Endodermal cell (in vitro differentiated cells): Measurements from ENCODE around the gene PEBP1. TPM values are rescaled to one million over a fixed set of nuclear protein-coding genes. Genes with fewer than 3 reads are reported as not detected.

Source experiments
- DNase-seq: peaks from one replicate; pipeline ENCODE4 v3.0.0-alpha.2; 2017
- H3K27ac ChIP-seq: 2 replicates; pipeline ENCODE4 v1.5.1; 2013; ENCODE audit warnings: mild to moderate bottlenecking, low read depth, low read length, moderate library complexity
- H3K27me3 ChIP-seq: 2 replicates; pipeline ENCODE4 v1.6.1; 2013; ENCODE audit warnings: mild to moderate bottlenecking, low read length, moderate library complexity; ENCODE audit not compliant: insufficient read depth, control insufficient read depth, poor library complexity, severe bottlenecking
- H3K36me3 ChIP-seq: 2 replicates; pipeline ENCODE4 v1.7.0; 2013; ENCODE audit warnings: mild to moderate bottlenecking, low read length, moderate library complexity; ENCODE audit not compliant: control insufficient read depth, insufficient read depth
- H3K4me1 ChIP-seq: one replicate; pipeline ENCODE4 v1.7.0; 2013; ENCODE audit warnings: low read length; ENCODE audit not compliant: control insufficient read depth, insufficient read depth
- H3K4me3 ChIP-seq: 2 replicates; pipeline ENCODE4 v1.5.1; 2013; ENCODE audit warnings: mild to moderate bottlenecking, low read length, moderate library complexity
- H3K9ac ChIP-seq: 2 replicates; pipeline ENCODE4 v1.6.1; 2013; ENCODE audit warnings: mild to moderate bottlenecking, low read length, moderate library complexity; ENCODE audit not compliant: poor library complexity, severe bottlenecking; ENCODE audit errors: extremely low read depth
- H3K9me3 ChIP-seq: 2 replicates; pipeline ENCODE4 v1.6.1; 2013; ENCODE audit warnings: mild to moderate bottlenecking, low read length, moderate library complexity; ENCODE audit not compliant: control insufficient read depth
- H3K27ac Mint-ChIP-seq: 2 replicates; pipeline ENCODE4 v1.8.0; 2020; ENCODE audit warnings: mixed read lengths
- H3K27me3 Mint-ChIP-seq: 2 replicates; pipeline ENCODE4 v1.8.0; 2021; ENCODE audit warnings: mild to moderate bottlenecking, mixed read lengths; ENCODE audit not compliant: insufficient read depth
- H3K36me3 Mint-ChIP-seq: 2 replicates; pipeline ENCODE4 v1.8.0; 2020; ENCODE audit warnings: low read depth, mixed read lengths
- H3K4me1 Mint-ChIP-seq: 2 replicates; pipeline ENCODE4 v1.8.0; 2020; ENCODE audit warnings: mixed read lengths
- H3K4me3 Mint-ChIP-seq: 2 replicates; pipeline ENCODE4 v1.8.0; 2020; ENCODE audit warnings: mild to moderate bottlenecking, moderate library complexity, mixed read lengths
- H3K9me3 Mint-ChIP-seq: 2 replicates; pipeline ENCODE4 v1.8.0; 2020; ENCODE audit warnings: mild to moderate bottlenecking, mixed read lengths
- CTCF ChIP-seq: fragments of 200-600 bp; sonication (generic); conservative IDR thresholded peaks from 2 replicates; pipeline ENCODE4 v1.5.0; 2021; ENCODE audit warnings: antibody characterized with exemption, mild to moderate bottlenecking
- WGBS, 2 experiments: methylation state at CpG; one replicate each; pipeline versions ENCODE4 v1.1.5 to v1.1.7; 2013; ENCODE audit warnings: missing lambda C conversion rate in 2 of 2, mixed read lengths in 1 of 2; ENCODE audit not compliant: insufficient coverage in 1 of 2, insufficient read length in 1 of 2; 5-methylcytosine and 5-hydroxymethylcytosine counted together
- total RNA-seq, 2 donors: library from RNA; stranded (reverse); fragmentation: NEBNext Ultra II Directional in 1 of 2; extraction: Animal tissue kit (Norgen Biotek cat#: 25700) in 1 of 2; gene quantifications; 2 replicates in 1 of 2; 3 replicates in 1 of 2; pipeline ENCODE4 v1.2.1, GENCODE V29; 2021

Gene PEBP1
- total RNA-seq, 2 donors from 2014 or later: 153 to 158 TPM

GRCh38 chr12:118190266-118190665 lies 54.3 kb downstream of the PEBP1 start:
- peaks cover 7% of the 10 kb centered on the region for H3K36me3 Mint-ChIP-seq
- H3K36me3 ChIP-seq: no peaks in the 10 kb centered on the region
- H3K4me3 ChIP-seq: no peak overlapping the region
- H3K4me1 Mint-ChIP-seq: peaks cover 15% of the 10 kb centered on the region
- H3K9me3 ChIP-seq: no peaks in the 10 kb centered on the region
- no peak overlapping the region for H3K4me3 Mint-ChIP-seq
- H3K27ac ChIP-seq: peak overlapping the region; percentile 97
- WGBS, 2 experiments: 77 to 89% methylated on average over 11 of the region's 11 CpGs
- TF ChIP-seq CTCF: no peak
- no peak overlapping the region for H3K9ac ChIP-seq
- no peaks in the 10 kb centered on the region for H3K27me3 ChIP-seq
- peak overlapping the region; percentile 50 for H3K27ac Mint-ChIP-seq
- DNase-seq: no peak
- H3K27me3 Mint-ChIP-seq: no peaks in the 10 kb centered on the region
- H3K9me3 Mint-ChIP-seq: no peaks in the 10 kb centered on the region
- H3K4me1 ChIP-seq: peaks cover 4% of the 10 kb centered on the region

GRCh38 chr12:118193477-118193876 lies 57.6 kb downstream of the PEBP1 start:
- Mint-ChIP-seq H3K9me3 (peaks cover 3% of the 10 kb centered on the region), H3K36me3 (peaks cover 21% of the 10 kb centered on the region), H3K27ac (no peak overlapping the region), H3K4me1 (peaks cover 15% of the 10 kb centered on the region), H3K27me3 (no peaks in the 10 kb centered on the region), H3K4me3 (no peak overlapping the region)
- H3K9ac ChIP-seq: no peak overlapping the region
- no peak for TF ChIP-seq CTCF
- WGBS, 2 experiments: 86 to 89% methylated on average over 4 to 5 of the region's 5 CpGs
- no peak overlapping the region for H3K4me3 ChIP-seq
- no peaks in the 10 kb centered on the region for H3K27me3 ChIP-seq
- no peaks in the 10 kb centered on the region for H3K36me3 ChIP-seq
- no peak for DNase-seq
- no peaks in the 10 kb centered on the region for H3K9me3 ChIP-seq
- peaks cover 4% of the 10 kb centered on the region for H3K4me1 ChIP-seq
- no peak overlapping the region for H3K27ac ChIP-seq

- Histone ChIP-seq H3K4me1 (peaks cover 4% of the 10 kb centered on the region), H3K9ac (no peak overlapping the region), H3K4me3 (no peak overlapping the region), H3K36me3 (no peaks in the 10 kb centered on the region), H3K27ac (no peak overlapping the region), H3K9me3 (no peaks in the 10 kb centered on the region), H3K27me3 (no peaks in the 10 kb centered on the region)
- peaks cover 24% of the 10 kb centered on the region for H3K36me3 Mint-ChIP-seq
- peaks cover 3% of the 10 kb centered on the region for H3K9me3 Mint-ChIP-seq
- DNase-seq: no peak
- peaks cover 15% of the 10 kb centered on the region for H3K4me1 Mint-ChIP-seq
- no peaks in the 10 kb centered on the region for H3K27me3 Mint-ChIP-seq
- no peak overlapping the region for H3K27ac Mint-ChIP-seq
- 92 to 95% methylated on average over 2 to 6 of the region's 6 CpGs for WGBS, 2 experiments
- no peak overlapping the region for H3K4me3 Mint-ChIP-seq
- no peak for TF ChIP-seq CTCF
Measured at GRCh38 chr12:118193958-118194357, 58.0 kb downstream of the PEBP1 start.

Other genes starting within 250 kb of the PEBP1 start
- gene KSR2, start 167.1 kb upstream of the PEBP1 start, total RNA-seq: 1 to 10 TPM; 1.1 to 2.0 TPM
- gene RFC5, start 119.4 kb upstream of the PEBP1 start, total RNA-seq: 10 to 100 TPM; 32.2 to 46.2 TPM
- 10 to 100 TPM; 60.7 to 61.7 TPM for gene WSB2, start 74.9 kb upstream of the PEBP1 start, total RNA-seq
- gene VSIG10, start 32.1 kb upstream of the PEBP1 start, total RNA-seq: 10 to 100 TPM; 35.4 to 43.8 TPM
- 10 to 100 TPM; 33.4 to 40.6 TPM for gene TAOK3, start 236.8 kb downstream of the PEBP1 start, total RNA-seq
- gene SUDS3, start 240.4 kb downstream of the PEBP1 start, total RNA-seq: 10 to 100 TPM; 51.4 to 57.9 TPM